CD4-positive, alpha-beta memory T cell (primary cell): Measurements from ENCODE around the gene PSG6. TPM values are rescaled to one million over a fixed set of nuclear protein-coding genes. Genes with fewer than 3 reads are reported as not detected.
A peak's percentile ranks its signal among the peaks of the same experiment; 100 is the strongest.
"Not testable (repeated sequence)": the region's sequence is repeated elsewhere in the genome, so short reads cannot be mapped to it uniquely, and the experiment has no call there.

Experiments
- CTCF ChIA-PET: fragments of 350-600 bp; sonication (Branson Sonifier 250); formaldehyde crosslinking; loops from one replicate; lab custom pipeline; 2021; ENCODE audit warnings: inconsistent platforms; ENCODE audit not compliant: partially characterized antibody; lab: Charles Lee
- POLR2A ChIA-PET: fragments of 350-600 bp; sonication (Branson Sonifier 250); formaldehyde crosslinking; loops from one replicate; lab custom pipeline; 2021; ENCODE audit not compliant: partially characterized antibody; lab: Charles Lee
- DNase-seq, 5 donors: peaks; one replicate each; pipeline versions ENCODE4 v3.0.0 to v3.0.0-alpha.2; 2020 to 2022; ENCODE audit warnings: mixed read lengths in 1 of 5
- H3K27ac ChIP-seq: one replicate; pipeline ENCODE4 v1.7.0; 2013; ENCODE audit warnings: low read depth, low read length
- H3K27me3 ChIP-seq: 2 replicates; pipeline ENCODE4 v1.7.0; 2013; ENCODE audit warnings: mild to moderate bottlenecking, low read length, moderate library complexity; ENCODE audit not compliant: insufficient read depth
- H3K36me3 ChIP-seq: 2 replicates; pipeline ENCODE4 v1.7.0; 2013; ENCODE audit warnings: mild to moderate bottlenecking, low read length, moderate library complexity; ENCODE audit not compliant: insufficient read depth
- H3K4me1 ChIP-seq: 2 replicates; pipeline ENCODE4 v1.7.0; 2013; ENCODE audit warnings: mild to moderate bottlenecking, low read length, moderate library complexity; ENCODE audit not compliant: insufficient read depth
- H3K4me3 ChIP-seq, 2 donors: one replicate each; pipeline ENCODE4 v1.7.0; 2013; ENCODE audit warnings: low read length in 2 of 2, mild to moderate bottlenecking in 1 of 2
- H3K9me3 ChIP-seq, 2 donors: one replicate each; pipeline ENCODE4 v1.7.0; 2013; ENCODE audit warnings: low read length in 2 of 2, control low read depth in 1 of 2; ENCODE audit not compliant: control insufficient read depth in 1 of 2
- H3K27ac Mint-ChIP-seq, 7 donors: one replicate each; pipeline ENCODE4 v1.8.0; 2020 to 2021; ENCODE audit warnings: mixed read lengths in 7 of 7, mild to moderate bottlenecking in 6 of 7, inconsistent platforms in 3 of 7, moderate library complexity in 3 of 7
- H3K27me3 Mint-ChIP-seq, 2 donors: one replicate each; pipeline ENCODE4 v1.8.0; 2020 to 2021; ENCODE audit warnings: mixed read lengths in 2 of 2
- H3K36me3 Mint-ChIP-seq, 2 donors: one replicate each; pipeline ENCODE4 v1.8.0; 2020 to 2021; ENCODE audit warnings: mixed read lengths in 2 of 2, inconsistent platforms in 1 of 2, mild to moderate bottlenecking in 1 of 2
- H3K4me1 Mint-ChIP-seq, 4 donors: one replicate each; pipeline ENCODE4 v1.8.0; 2020 to 2021; ENCODE audit warnings: mixed read lengths in 4 of 4, mild to moderate bottlenecking in 1 of 4
- H3K4me3 Mint-ChIP-seq, 8 donors: one replicate each; pipeline ENCODE4 v1.8.0; 2020 to 2021; ENCODE audit warnings: mixed read lengths in 8 of 8, mild to moderate bottlenecking in 7 of 8, moderate library complexity in 6 of 8, inconsistent platforms in 3 of 8
- H3K9me3 Mint-ChIP-seq, 8 donors: one replicate each; pipeline ENCODE4 v1.8.0; 2020 to 2021; ENCODE audit warnings: mixed read lengths in 8 of 8, mild to moderate bottlenecking in 5 of 8, inconsistent platforms in 3 of 8, moderate library complexity in 1 of 8
- intact Hi-C: fragments of 100-400 bp; cut with micrococcal nuclease; formaldehyde crosslinking; loops from one replicate; pipeline ENCODE4 v1.15.1; 2023
- polyA plus RNA-seq, 2 donors: library from polyadenylated mRNA; unstranded; fragments of 300-500 nt; fragmentation: Illumina TruSeq; gene quantifications; one replicate each; pipeline ENCODE4 v1.2.3, GENCODE V29; 2021
- total RNA-seq, 2 experiments: library from RNA; stranded (reverse); gene quantifications; one replicate each; pipeline ENCODE4 v1.2.3, GENCODE V29; 2021

The PSG6 gene
- total and polyA plus RNA-seq, 4 experiments from 2014 or later: not detected

DNA sequence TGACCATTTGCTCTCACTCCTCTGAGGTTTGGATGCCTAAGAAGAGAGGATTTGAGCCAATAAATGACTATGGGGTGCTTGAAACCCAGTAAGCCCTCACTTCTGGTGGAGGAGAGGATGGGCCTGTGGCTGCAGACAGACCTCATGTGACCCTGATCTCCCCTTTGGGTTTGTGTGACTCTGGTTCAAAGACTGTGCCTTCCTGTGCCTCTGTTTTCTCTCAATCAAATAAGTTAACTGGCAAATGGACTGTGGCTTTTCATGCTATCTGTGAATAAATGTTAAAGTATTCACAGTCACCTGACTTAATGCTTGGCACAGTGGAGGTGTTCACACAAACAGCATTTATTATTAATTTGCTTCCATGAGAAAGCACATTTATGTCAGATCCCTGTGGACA is 64.9 kb downstream of the PSG6 start:
- H3K27ac ChIP-seq, H3K4me1 Mint-ChIP-seq, H3K9me3 ChIP-seq, intact Hi-C loops, H3K36me3 Mint-ChIP-seq, H3K27me3 ChIP-seq, H3K4me3 ChIP-seq, H3K36me3 ChIP-seq, H3K4me3 Mint-ChIP-seq, H3K9me3 Mint-ChIP-seq, H3K27me3 Mint-ChIP-seq, CTCF ChIA-PET, POLR2A ChIA-PET, DNase-seq, H3K4me1 ChIP-seq: not testable (repeated sequence)
- peak overlapping the region in 1 of 7 donors; percentile 19 for H3K27ac Mint-ChIP-seq

Other genes with a start within 250 kb of the PSG6 start
- not detected for gene PSG3, start 177.4 kb downstream of the PSG6 start, total RNA-seq
- not detected for gene PSG3, start 177.4 kb downstream of the PSG6 start, polyA plus RNA-seq
- gene PSG8, start 152.2 kb downstream of the PSG6 start, total RNA-seq: not detected
- gene PSG8, start 152.2 kb downstream of the PSG6 start, polyA plus RNA-seq: not detected
- not detected for gene PSG1, start 38.2 kb downstream of the PSG6 start, total RNA-seq
- not detected for gene PSG1, start 38.2 kb downstream of the PSG6 start, polyA plus RNA-seq
- not detected for gene PSG7, start 19.3 kb upstream of the PSG6 start, total RNA-seq
- gene PSG7, start 19.3 kb upstream of the PSG6 start, polyA plus RNA-seq: not detected
- not detected for gene PSG11, start 108.6 kb upstream of the PSG6 start, total RNA-seq
- not detected for gene PSG11, start 108.6 kb upstream of the PSG6 start, polyA plus RNA-seq
- not detected for gene PSG2, start 164.8 kb upstream of the PSG6 start, total RNA-seq
- not detected for gene PSG2, start 164.8 kb upstream of the PSG6 start, polyA plus RNA-seq